Heart right ventricle (tissue), 16 donors: ENCODE data around the gene RIPK4. TPM values are rescaled to one million over a fixed set of nuclear protein-coding genes. Genes with fewer than 3 reads are reported as not detected.

Experiments
- ATAC-seq, 8 donors: fragments of 200-7000 bp; cut with Tn5 transposase; one replicate each; pipeline ENCODE4 v1.9.1; 2020; ENCODE audit warnings: mild to moderate bottlenecking in 8 of 8, moderate library complexity in 8 of 8, moderate number of reproducible peaks in 1 of 8
- DNase-seq, 2 donors: peaks; one replicate each; pipeline ENCODE4 v3.0.0-alpha.2; 2020
- H3K27ac ChIP-seq, 10 donors: fragments of 200-600 bp; sonication (generic) in 2 of 10; one replicate each; pipeline versions ENCODE4 v1.5.0 to v1.8.0; 2020 to 2022; ENCODE audit warnings: mild to moderate bottlenecking in 3 of 10
- H3K27me3 ChIP-seq, 7 donors: fragments of 200-600 bp; one replicate each; pipeline ENCODE4 v1.8.0; 2021 to 2022; ENCODE audit warnings: mild to moderate bottlenecking in 2 of 7
- H3K36me3 ChIP-seq, 9 donors: fragments of 200-600 bp; sonication (generic) in 1 of 9; one replicate each; pipeline versions ENCODE4 v1.5.0 to v1.8.0; 2020 to 2022; ENCODE audit warnings: mild to moderate bottlenecking in 2 of 9
- H3K4me1 ChIP-seq, 9 donors: fragments of 200-600 bp; sonication (generic) in 1 of 9; one replicate each; pipeline versions ENCODE4 v1.5.0 to v1.8.0; 2020 to 2022; ENCODE audit warnings: mild to moderate bottlenecking in 4 of 9
- H3K4me3 ChIP-seq, 10 donors: fragments of 200-600 bp; sonication (generic) in 2 of 10; one replicate each; pipeline versions ENCODE4 v1.5.0 to v1.8.0; 2020 to 2022; ENCODE audit warnings: mild to moderate bottlenecking in 7 of 10, moderate library complexity in 2 of 10
- H3K9me3 ChIP-seq, 11 donors: fragments of 200-600 bp in 10 of 11; sonication (generic) in 2 of 11; one replicate each; pipeline versions ENCODE4 v1.5.0 to v1.8.0; 2013 to 2022; ENCODE audit warnings: mild to moderate bottlenecking in 2 of 11, control low read depth in 1 of 11, moderate library complexity in 1 of 11
- WGBS, 2 donors: extraction: QIAGEN DNeasy Blood & Tissue Kit; methylation state at CpG; one replicate each; pipeline ENCODE4 v1.1.7; 2013; ENCODE audit warnings: inconsistent platforms in 1 of 2; 5-methylcytosine and 5-hydroxymethylcytosine counted together
- intact Hi-C, 10 donors: fragments of 100-400 bp; cut with DNase I; formaldehyde crosslinking; loops; one replicate each; pipeline versions ENCODE4 v1.11.1 to v1.14.2; 2022
- polyA plus RNA-seq, 2 donors: library from polyadenylated mRNA; stranded (reverse); fragments of 200-250 nt; gene quantifications; one replicate each; pipeline ENCODE4 v1.2.3, GENCODE V29; 2013
- total RNA-seq, 10 donors: library from RNA; stranded (reverse); fragmentation: NEBNext Ultra II Directional in 3 of 10; extraction: Animal tissue kit (Norgen Biotek cat#: 25700) in 3 of 10; gene quantifications; one replicate each; pipeline versions ENCODE4 v1.2.1 to v1.2.4, GENCODE V29; 2021 to 2023
- TF ChIP-seq, protein P1 (sequence below), 9 donors: fragments of 200-600 bp; sonication (generic) in 2 of 9; IDR thresholded peaks; one replicate each; pipeline versions ENCODE4 v1.5.0 to v1.8.0; 2021 to 2022; ENCODE audit warnings: antibody characterized with exemption in 9 of 9, mild to moderate bottlenecking in 5 of 9, moderate library complexity in 1 of 9
- donor health status: Arrhythmogenic right ventricular cardiomyopathy.
- donor health status: ischemic (EF 13 %, LVEDD 7.1; RV severe dilation, severe dysfunction).
- donor health status: healthy with polysubstance abuse.
- donor health status: DM: no; HTN: yes; CAD: no.
- donor health status: DM: no; HTN: no; CAD: no.
- donor health status: ischemic (EF 25% LVEDD 6.9; RV normal size, moderate dysfunction).
- donor health status: ischemic (EF 25% LVEDD 5.7; RV mildly dilated, moderate dysfunction).
- donor health status: healthy.
- donor health status: DM: yes; HTN: yes; CAD: no.
- donor health status: Ischemic cardiomyopathy.
- donor health status: ischemic (EF 35%, LVEDD 5.7; RV mildly dilated, moderate dysfunction).
- donor health status: nonischemic (EF 11% LVEDD 7.7; RV severe dilation, severe dysfunction).
- donor health status: DM: yes; HTN: yes; CAD: no.
- donor health status: PGD.
- donor health status: ischemic (EF 29% LVEDD 5.4; RV normal size, mild dysfunction).
- donor health status: nonischemic (EF 23%, LVEDD 6.1; RV moderate dilation, normal function).

RIPK4 gene
- total and polyA plus RNA-seq, 12 donors: 0.04 to 0.15 (median 0.07) TPM; not detected in 5

DNA sequence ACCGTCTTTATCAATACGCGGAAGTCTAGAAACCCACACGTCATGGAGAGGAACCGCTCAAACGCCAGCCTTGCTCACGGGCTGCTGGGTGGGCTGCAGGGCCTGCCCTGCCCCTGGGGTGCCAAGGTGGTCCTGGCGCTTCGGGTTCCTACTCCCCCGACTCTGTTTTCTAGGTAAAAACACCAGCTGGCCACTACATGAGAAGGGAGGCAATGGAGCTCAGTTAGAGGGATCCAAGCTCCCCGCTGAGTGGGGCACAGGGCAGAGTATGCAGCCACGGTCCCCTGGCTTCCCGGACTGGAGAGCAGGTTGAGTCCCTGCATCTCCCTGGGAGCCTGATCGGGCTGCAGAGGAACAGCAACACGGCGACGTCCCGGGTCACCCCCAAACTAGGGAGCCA lies 41.2 kb upstream of the RIPK4 start:
- Histone ChIP-seq H3K27me3 (no peaks in the 10 kb centered on the region), H3K27ac (no peak overlapping the region), H3K9me3 (no peaks in the 10 kb centered on the region), H3K4me3 (no peak overlapping the region), H3K36me3 (peaks cover 0 to 58% (median 0%) of the 10 kb centered on the region in 9 donors), H3K4me1 (peaks cover 0 to 5% (median 0%) of the 10 kb centered on the region in 9 donors)
- 95 to 96% methylated on average over 18 of the region's 18 CpGs for WGBS, 2 donors
- TF ChIP-seq, protein P1, sequence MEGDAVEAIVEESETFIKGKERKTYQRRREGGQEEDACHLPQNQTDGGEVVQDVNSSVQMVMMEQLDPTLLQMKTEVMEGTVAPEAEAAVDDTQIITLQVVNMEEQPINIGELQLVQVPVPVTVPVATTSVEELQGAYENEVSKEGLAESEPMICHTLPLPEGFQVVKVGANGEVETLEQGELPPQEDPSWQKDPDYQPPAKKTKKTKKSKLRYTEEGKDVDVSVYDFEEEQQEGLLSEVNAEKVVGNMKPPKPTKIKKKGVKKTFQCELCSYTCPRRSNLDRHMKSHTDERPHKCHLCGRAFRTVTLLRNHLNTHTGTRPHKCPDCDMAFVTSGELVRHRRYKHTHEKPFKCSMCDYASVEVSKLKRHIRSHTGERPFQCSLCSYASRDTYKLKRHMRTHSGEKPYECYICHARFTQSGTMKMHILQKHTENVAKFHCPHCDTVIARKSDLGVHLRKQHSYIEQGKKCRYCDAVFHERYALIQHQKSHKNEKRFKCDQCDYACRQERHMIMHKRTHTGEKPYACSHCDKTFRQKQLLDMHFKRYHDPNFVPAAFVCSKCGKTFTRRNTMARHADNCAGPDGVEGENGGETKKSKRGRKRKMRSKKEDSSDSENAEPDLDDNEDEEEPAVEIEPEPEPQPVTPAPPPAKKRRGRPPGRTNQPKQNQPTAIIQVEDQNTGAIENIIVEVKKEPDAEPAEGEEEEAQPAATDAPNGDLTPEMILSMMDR (IDR thresholded peaks at IDR 0.05): no peak
- ATAC-seq (no peak), DNase-seq (no peak)
- intact Hi-C loops: no loop called here

DNA sequence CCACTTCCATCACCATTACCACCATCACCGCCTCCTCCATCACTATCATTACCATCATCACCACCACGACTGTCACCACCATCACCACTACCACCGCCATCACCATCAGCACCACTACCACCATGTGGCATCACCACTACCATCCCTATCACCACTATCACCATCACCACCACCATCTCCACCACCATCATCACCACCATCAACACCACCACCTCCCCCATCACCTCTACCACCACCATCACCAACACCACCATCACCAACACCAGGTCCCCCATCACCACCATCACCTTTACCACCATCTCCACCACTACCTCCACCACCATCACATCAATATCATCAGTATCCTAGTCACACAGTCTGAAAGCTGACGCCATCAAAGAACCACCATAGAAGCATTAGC lies 39.9 kb upstream of the RIPK4 start:
- TF ChIP-seq, protein P1 (IDR thresholded peaks at IDR 0.05): no peak
- H3K9me3 ChIP-seq: no peaks in the 10 kb centered on the region
- ATAC-seq (no peak), DNase-seq (no peak)
- H3K27me3 ChIP-seq: no peaks in the 10 kb centered on the region
- intact Hi-C loops: no loop called here
- H3K36me3 ChIP-seq: peaks cover 0 to 59% (median 0%) of the 10 kb centered on the region in 9 donors
- 97 to 99% methylated on average over 4 of the region's 4 CpGs for WGBS, 2 donors
- peaks cover 0 to 10% (median 0%) of the 10 kb centered on the region in 9 donors for H3K4me1 ChIP-seq
- H3K27ac ChIP-seq: no peak overlapping the region
- no peak overlapping the region for H3K4me3 ChIP-seq

DNA sequence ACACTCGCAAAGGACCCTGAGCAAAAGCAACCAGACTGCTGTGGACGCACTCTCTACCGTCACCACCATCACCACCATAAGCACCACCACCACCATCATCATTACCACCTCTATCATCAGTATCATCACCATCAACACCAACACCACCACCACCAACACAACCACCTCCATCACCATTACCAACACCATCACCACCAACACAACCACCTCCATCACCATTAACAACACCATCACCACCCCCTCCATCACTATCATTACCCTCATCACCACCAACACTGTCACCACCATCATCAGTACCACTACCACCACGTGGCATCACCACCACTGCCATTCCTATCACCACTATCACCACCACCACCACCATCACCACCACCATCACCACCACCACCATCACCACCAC lies 38.8 kb upstream of the RIPK4 start:
- ATAC-seq (no peak), DNase-seq (no peak)
- Histone ChIP-seq H3K4me3 (no peak overlapping the region), H3K27me3 (no peaks in the 10 kb centered on the region), H3K27ac (no peak overlapping the region), H3K4me1 (peaks cover 0 to 10% (median 0%) of the 10 kb centered on the region in 9 donors), H3K36me3 (peaks cover 0 to 64% (median 4%) of the 10 kb centered on the region in 9 donors), H3K9me3 (no peaks in the 10 kb centered on the region)
- 97 to 98% methylated on average over 4 of the region's 4 CpGs for WGBS, 2 donors
- intact Hi-C loops: no loop called here
- TF ChIP-seq, protein P1 (IDR thresholded peaks at IDR 0.05): no peak

DNA sequence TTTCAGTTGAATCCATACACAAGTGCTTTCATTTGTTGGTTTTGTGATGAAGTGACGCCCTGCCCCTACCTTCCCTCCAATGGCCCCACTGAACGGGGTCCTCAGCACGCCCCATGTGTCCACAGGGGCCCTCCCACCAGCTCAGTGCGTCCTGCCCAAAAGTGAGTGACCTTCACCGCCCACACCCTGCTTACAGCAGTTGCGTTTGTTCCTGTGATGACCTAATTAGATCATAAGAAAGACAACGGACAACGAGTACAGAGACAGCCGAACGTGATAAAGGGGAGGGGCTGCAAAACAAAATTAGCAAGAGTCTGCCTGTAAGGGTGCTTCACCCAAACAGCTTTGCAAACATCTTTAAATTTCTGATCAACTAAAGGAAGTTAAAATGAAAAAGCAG lies 38.2 kb upstream of the RIPK4 start:
- Histone ChIP-seq H3K27me3 (no peaks in the 10 kb centered on the region), H3K36me3 (peaks cover 0 to 64% (median 4%) of the 10 kb centered on the region in 9 donors), H3K9me3 (no peaks in the 10 kb centered on the region), H3K4me1 (peaks cover 0 to 10% (median 0%) of the 10 kb centered on the region in 9 donors), H3K27ac (no peak overlapping the region), H3K4me3 (no peak overlapping the region)
- no peak for ATAC-seq
- TF ChIP-seq, protein P1 (IDR thresholded peaks at IDR 0.05): no peak
- intact Hi-C loops: no loop called here
- 89 to 91% methylated on average over 10 of the region's 10 CpGs for WGBS, 2 donors
- no peak for DNase-seq
